Measurements from ENCODE around the gene GTPBP8.
"Not testable (repeated sequence)": the region's sequence is repeated elsewhere in the genome, so short reads cannot be mapped to it uniquely, and the experiment has no call there.

The GTPBP8 gene

GRCh38 chr3:112995800-112996199 lies 5.0 kb downstream of the GTPBP8 start:
- DNase-seq, result no peak

- DNase-seq, result no peak
These were observed 9.9 kb downstream of the GTPBP8 start for GRCh38 chr3:113000691-113001090.

- no peak for DNase-seq
These were observed 11.3 kb downstream of the GTPBP8 start for GRCh38 chr3:113002037-113002436.

- DNase-seq, result no peak
These were observed 11.9 kb downstream of the GTPBP8 start for GRCh38 chr3:113002679-113003078.

- no peak for DNase-seq
These were observed 14.8 kb downstream of the GTPBP8 start for GRCh38 chr3:113005611-113006010.

GRCh38 chr3:113006359-113007056 lies 15.7 kb downstream of the GTPBP8 start:
- no peak for DNase-seq

GRCh38 chr3:113008117-113008516 lies 17.3 kb downstream of the GTPBP8 start:
- no peak for DNase-seq

GRCh38 chr3:113013593-113013992 lies 22.8 kb downstream of the GTPBP8 start:
- DNase-seq, result no peak

GRCh38 chr3:113018536-113019181 lies 27.9 kb downstream of the GTPBP8 start:
- peak in 4 of 58 donors; percentile 20 to 51 (median 31) for DNase-seq

- DNase-seq, result peak; percentile 64 to 97 (median 92)
These were observed 28.7 kb downstream of the GTPBP8 start for GRCh38 chr3:113019182-113020137.

GRCh38 chr3:113021471-113021870 lies 30.7 kb downstream of the GTPBP8 start:
- no peak for DNase-seq

- DNase-seq, result no peak
These were observed 43.2 kb downstream of the GTPBP8 start for GRCh38 chr3:113034011-113034410.

- peak in 15 of 58 donors; percentile 1 to 41 (median 8) for DNase-seq
These were observed 44.7 kb downstream of the GTPBP8 start for GRCh38 chr3:113035387-113035982.

GRCh38 chr3:113038328-113038727 lies 47.5 kb downstream of the GTPBP8 start:
- no peak for DNase-seq

GRCh38 chr3:113039546-113039945 lies 48.8 kb downstream of the GTPBP8 start:
- DNase-seq, result no peak

- DNase-seq, result no peak
These were observed 49.4 kb downstream of the GTPBP8 start for GRCh38 chr3:113040231-113040630.

- DNase-seq, result no peak
These were observed 52.9 kb downstream of the GTPBP8 start for GRCh38 chr3:113043686-113044085.

GRCh38 chr3:113046186-113046965 lies 55.6 kb downstream of the GTPBP8 start:
- DNase-seq, result not testable (repeated sequence)

- peak in 57 of 58 donors; percentile 8 to 93 (median 75) for DNase-seq
These were observed 60.5 kb downstream of the GTPBP8 start for GRCh38 chr3:113051302-113051711.

Measured in anterior cingulate cortex (tissue), 58 donors.